Measurements from ENCODE around the gene ANO6. TPM values are rescaled to one million over a fixed set of nuclear protein-coding genes. Genes with fewer than 3 reads are reported as not detected.

Gene ANO6
- total RNA-seq, 1 donor from 2014 or later, result 32.0 TPM

- H3K27me3 Mint-ChIP-seq (ENCODE audit: low read depth), result no peaks in the 10 kb centered on the region
- H3K36me3 Mint-ChIP-seq (ENCODE audit: low read depth), result peaks cover 3% of the 10 kb centered on the region
- H3K27ac Mint-ChIP-seq (ENCODE audit: unreplicated experiment), result no peak overlapping the region
- H3K4me3 Mint-ChIP-seq, result no peak overlapping the region
- peaks cover 5% of the 10 kb centered on the region for H3K9me3 Mint-ChIP-seq
- TF ChIP-seq CTCF (conservative IDR thresholded peaks at IDR 0.05), result no peak
- H3K4me1 Mint-ChIP-seq, result no peaks in the 10 kb centered on the region
- DNase-seq (ENCODE audit: low read depth, low spot score), result no peak
These were observed 263.0 kb downstream of the ANO6 start for GRCh38 chr12:45478931-45479330.

- peaks cover 5% of the 10 kb centered on the region for H3K9me3 Mint-ChIP-seq
- no peak for DNase-seq (ENCODE audit: low read depth, low spot score)
- H3K27ac Mint-ChIP-seq (ENCODE audit: unreplicated experiment), result no peak overlapping the region
- H3K27me3 Mint-ChIP-seq (ENCODE audit: low read depth), result no peaks in the 10 kb centered on the region
- peaks cover 3% of the 10 kb centered on the region for H3K36me3 Mint-ChIP-seq (ENCODE audit: low read depth)
- H3K4me3 Mint-ChIP-seq, result no peak overlapping the region
- H3K4me1 Mint-ChIP-seq, result no peaks in the 10 kb centered on the region
- no peak for TF ChIP-seq CTCF (conservative IDR thresholded peaks at IDR 0.05)
These were observed 265.9 kb downstream of the ANO6 start for GRCh38 chr12:45481746-45482145.

- no peaks in the 10 kb centered on the region for H3K36me3 Mint-ChIP-seq (ENCODE audit: low read depth)
- no peak for DNase-seq (ENCODE audit: low read depth, low spot score)
- H3K4me3 Mint-ChIP-seq, result no peak overlapping the region
- no peak overlapping the region for H3K27ac Mint-ChIP-seq (ENCODE audit: unreplicated experiment)
- no peaks in the 10 kb centered on the region for H3K27me3 Mint-ChIP-seq (ENCODE audit: low read depth)
- H3K9me3 Mint-ChIP-seq, result peaks cover 2% of the 10 kb centered on the region
- peaks cover 7% of the 10 kb centered on the region for H3K4me1 Mint-ChIP-seq
- no peak for TF ChIP-seq CTCF (conservative IDR thresholded peaks at IDR 0.05)
These were observed 267.7 kb downstream of the ANO6 start for GRCh38 chr12:45483571-45483970.

Other genes with a start within 250 kb of the ANO6 start
- gene DBX2, start 165.0 kb upstream of the ANO6 start, total RNA-seq, result not detected in 2 replicates

Data from neural crest cell (in vitro differentiated cells).